Aorta (tissue), 5 donors: ENCODE measurements around the gene DAPL1. TPM values are rescaled to one million over a fixed set of nuclear protein-coding genes. Genes with fewer than 3 reads are reported as not detected.
"Not testable (repeated sequence)": the region's sequence is repeated elsewhere in the genome, so short reads cannot be mapped to it uniquely, and the experiment has no call there.

ENCODE experiments used
- ATAC-seq: fragments of 200-7000 bp; cut with Tn5 transposase; one replicate; pipeline ENCODE4 v1.9.1; 2022; ENCODE audit warnings: moderate library complexity; ENCODE audit not compliant: low FRiP score
- DNase-seq, 2 donors: peaks; one replicate each; pipeline ENCODE4 v3.0.0-alpha.2; 2020
- H3K27ac ChIP-seq, 2 donors: one replicate each; pipeline ENCODE4 v1.5.1; 2013; ENCODE audit warnings: low read length in 2 of 2, mild to moderate bottlenecking in 2 of 2, moderate library complexity in 2 of 2, control low read depth in 1 of 2, inconsistent platforms in 1 of 2, low read depth in 1 of 2
- H3K27me3 ChIP-seq, 2 donors: one replicate each; pipeline ENCODE4 v1.6.1; 2013; ENCODE audit warnings: control low read depth in 1 of 2, low read length in 1 of 2, mild to moderate bottlenecking in 1 of 2, moderate library complexity in 1 of 2; ENCODE audit not compliant: insufficient read depth in 2 of 2, control insufficient read depth in 1 of 2
- H3K36me3 ChIP-seq, 2 donors: one replicate each; pipeline ENCODE4 v1.6.1; 2013; ENCODE audit warnings: control low read depth in 1 of 2, low read length in 1 of 2, mild to moderate bottlenecking in 1 of 2; ENCODE audit not compliant: insufficient read depth in 2 of 2, control insufficient read depth in 1 of 2
- H3K4me1 ChIP-seq, 2 donors: one replicate each; pipeline ENCODE4 v1.6.1; 2013; ENCODE audit warnings: low read length in 2 of 2, control low read depth in 1 of 2, mild to moderate bottlenecking in 1 of 2, moderate library complexity in 1 of 2; ENCODE audit not compliant: insufficient read depth in 2 of 2, control insufficient read depth in 1 of 2
- H3K4me3 ChIP-seq, 2 donors: one replicate each; pipeline ENCODE4 v1.5.1; 2013; ENCODE audit warnings: low read length in 2 of 2, control low read depth in 1 of 2, mild to moderate bottlenecking in 1 of 2
- H3K9me3 ChIP-seq: one replicate; pipeline ENCODE4 v1.6.1; 2013; ENCODE audit warnings: mild to moderate bottlenecking, low read length; ENCODE audit not compliant: control insufficient read depth
- WGBS, 2 donors: extraction: QIAGEN DNeasy Blood & Tissue Kit; methylation state at CpG; one replicate each; pipeline ENCODE4 v1.1.7; 2013; 5-methylcytosine and 5-hydroxymethylcytosine counted together
- intact Hi-C, 2 donors: fragments of 100-400 bp; cut with DNase I; formaldehyde crosslinking; loops; one replicate each; pipeline versions ENCODE4 v1.14.2 to v1.15.0; 2022
- polyA plus RNA-seq, 2 donors: library from polyadenylated mRNA; stranded (reverse); fragments of 200-250 nt; gene quantifications; one replicate each; pipeline ENCODE4 v1.2.3, GENCODE V29; 2013
- total RNA-seq, 2 donors: library from RNA; stranded (reverse); fragmentation: NEBNext Ultra II Directional; extraction: Animal tissue kit (Norgen Biotek cat#: 25700); gene quantifications; one replicate each; pipeline ENCODE4 v1.2.1, GENCODE V29; 2021
- donor health status: healthy with polysubstance abuse.
- donor health status: Bipolar disorder and iron deficiency.
- donor health status: DM: no; HTN: no; CAD: no.
- donor health status: DM: no; HTN: no; CAD: no.
- donor health status: DM: yes; HTN: yes; CAD: no.

The DAPL1 gene
- total and polyA plus RNA-seq, 4 donors: 1.1 to 14.5 TPM; not detected in 2

DNA sequence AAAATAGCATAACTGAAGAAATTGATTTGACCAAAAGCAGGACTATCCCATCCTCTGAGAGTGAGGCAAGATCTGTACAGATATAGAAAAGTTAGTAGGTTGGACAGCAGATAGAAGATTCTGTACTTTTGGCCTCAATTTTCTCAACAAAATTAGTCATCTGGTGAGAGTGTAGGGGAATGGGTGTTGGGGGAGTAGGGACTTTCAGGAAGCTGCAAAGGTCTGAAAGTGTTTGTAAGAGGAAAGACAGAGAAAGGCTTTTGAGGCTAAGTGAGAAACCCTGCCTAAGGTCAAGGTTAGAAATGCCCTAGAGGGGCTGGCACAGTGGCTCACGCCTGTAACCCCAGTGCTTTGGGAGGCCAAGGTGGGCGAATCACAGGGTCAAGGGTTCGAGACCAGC is 40.3 kb downstream of the DAPL1 start:
- H3K36me3 ChIP-seq: no peaks in the 10 kb centered on the region
- H3K9me3 ChIP-seq: no peaks in the 10 kb centered on the region
- H3K27ac ChIP-seq: no peak overlapping the region
- ATAC-seq: no peak
- intact Hi-C loops: no loop called here
- 96% methylated on average over 3 of the region's 3 CpGs for WGBS, 2 donors
- H3K4me3 ChIP-seq: no peak overlapping the region
- H3K27me3 ChIP-seq: no peaks in the 10 kb centered on the region
- DNase-seq: no peak
- no peaks in the 10 kb centered on the region for H3K4me1 ChIP-seq

- ATAC-seq: no peak
- WGBS, 2 donors: 27 to 40% methylated on average over 2 of the region's 2 CpGs
Measured at GRCh38 chr2:158837645-158838044, 42.5 kb downstream of the DAPL1 start.

DNA sequence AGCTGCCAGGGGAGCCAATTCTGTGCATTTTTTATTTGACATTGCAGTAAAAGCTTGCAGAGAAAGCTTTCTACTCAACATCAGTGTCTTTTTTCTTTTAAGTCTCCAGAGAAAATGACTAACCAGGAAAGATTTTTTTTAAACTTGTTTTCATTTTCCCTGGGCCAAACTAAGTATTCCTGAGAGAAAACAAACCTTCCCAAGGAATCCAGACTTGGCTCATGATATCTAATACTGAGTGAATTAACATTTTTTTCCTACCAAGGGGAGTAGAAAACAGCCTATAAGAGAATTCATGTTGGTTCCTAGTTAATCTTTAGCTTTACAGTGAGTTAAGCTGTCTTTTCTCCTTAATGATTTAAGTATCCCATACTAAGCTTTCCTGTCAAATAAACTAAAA is 46.7 kb downstream of the DAPL1 start:
- Histone ChIP-seq H3K9me3 (no peaks in the 10 kb centered on the region), H3K27me3 (no peaks in the 10 kb centered on the region), H3K4me1 (peaks cover 5 to 8% of the 10 kb centered on the region in 2 donors), H3K4me3 (no peak overlapping the region), H3K27ac (peak overlapping the region in 1 of 2 donors; percentile 3), H3K36me3 (no peaks in the 10 kb centered on the region)
- ATAC-seq: peak; percentile 75
- no peak for DNase-seq
- intact Hi-C loops: no loop called here

More at GRCh38 chr2:158837645-158838044, 42.5 kb downstream of the DAPL1 start:
- H3K4me1 ChIP-seq: peaks cover 4 to 5% of the 10 kb centered on the region in 2 donors
- no peaks in the 10 kb centered on the region for H3K9me3 ChIP-seq
- H3K36me3 ChIP-seq: no peaks in the 10 kb centered on the region
- no peaks in the 10 kb centered on the region for H3K27me3 ChIP-seq
- intact Hi-C loops: no loop called here
- DNase-seq: no peak
- no peak overlapping the region for H3K27ac ChIP-seq
- no peak overlapping the region for H3K4me3 ChIP-seq

GRCh38 chr2:158845444-158845843 is 50.3 kb downstream of the DAPL1 start:
- H3K4me3 ChIP-seq: no peak overlapping the region
- ATAC-seq: no peak
- no peaks in the 10 kb centered on the region for H3K36me3 ChIP-seq
- no peaks in the 10 kb centered on the region for H3K9me3 ChIP-seq
- no peak for DNase-seq
- intact Hi-C loops: no loop called here
- H3K27me3 ChIP-seq: no peaks in the 10 kb centered on the region
- no peak overlapping the region for H3K27ac ChIP-seq
- H3K4me1 ChIP-seq: peaks cover 5 to 8% of the 10 kb centered on the region in 2 donors

- WGBS, 2 donors: 4% methylated on average over 3 of the region's 3 CpGs
- H3K4me3 ChIP-seq: no peak overlapping the region
- H3K9me3 ChIP-seq: no peaks in the 10 kb centered on the region
- ATAC-seq: peak; percentile 29
- H3K27ac ChIP-seq: no peak overlapping the region
- intact Hi-C loops: no loop called here
- H3K36me3 ChIP-seq: no peaks in the 10 kb centered on the region
- peaks cover 5 to 8% of the 10 kb centered on the region in 2 donors for H3K4me1 ChIP-seq
- DNase-seq: no peak
- no peaks in the 10 kb centered on the region for H3K27me3 ChIP-seq
Measured at GRCh38 chr2:158845859-158846258, 50.7 kb downstream of the DAPL1 start.

DNA sequence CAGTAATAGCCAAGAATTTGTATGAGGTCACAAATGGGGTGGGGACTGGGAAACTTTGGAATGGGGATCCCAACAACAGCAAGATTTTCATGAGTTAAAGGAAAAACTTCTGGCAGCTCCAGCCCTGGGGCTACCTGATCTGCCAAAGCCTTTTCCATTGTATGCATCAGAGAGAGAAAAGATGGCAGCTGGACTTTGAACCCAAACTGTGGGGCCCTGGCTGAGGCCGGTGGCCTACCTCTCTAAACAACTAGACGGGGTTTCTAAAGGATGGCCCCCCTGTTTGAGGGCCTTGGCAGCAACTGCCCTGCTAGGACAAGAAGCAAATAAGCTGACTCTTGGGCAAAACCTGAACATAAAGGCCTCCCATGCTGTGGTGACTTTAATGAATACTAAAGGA is 52.4 kb downstream of the DAPL1 start:
- intact Hi-C loops, H3K9me3 ChIP-seq, H3K4me3 ChIP-seq, ATAC-seq, H3K27ac ChIP-seq, H3K4me1 ChIP-seq, H3K36me3 ChIP-seq, H3K27me3 ChIP-seq, DNase-seq: not testable (repeated sequence)
- WGBS, 2 donors: 47 to 80% methylated on average over 2 of the region's 2 CpGs

- DNase-seq, ATAC-seq, H3K27ac ChIP-seq, intact Hi-C loops, H3K36me3 ChIP-seq, H3K4me1 ChIP-seq, H3K4me3 ChIP-seq, H3K9me3 ChIP-seq, H3K27me3 ChIP-seq: not testable (repeated sequence)
- WGBS, 2 donors: 80% methylated on average over 20 of the region's 22 CpGs
Measured at GRCh38 chr2:158848031-158848970, 53.2 kb downstream of the DAPL1 start.

DNA sequence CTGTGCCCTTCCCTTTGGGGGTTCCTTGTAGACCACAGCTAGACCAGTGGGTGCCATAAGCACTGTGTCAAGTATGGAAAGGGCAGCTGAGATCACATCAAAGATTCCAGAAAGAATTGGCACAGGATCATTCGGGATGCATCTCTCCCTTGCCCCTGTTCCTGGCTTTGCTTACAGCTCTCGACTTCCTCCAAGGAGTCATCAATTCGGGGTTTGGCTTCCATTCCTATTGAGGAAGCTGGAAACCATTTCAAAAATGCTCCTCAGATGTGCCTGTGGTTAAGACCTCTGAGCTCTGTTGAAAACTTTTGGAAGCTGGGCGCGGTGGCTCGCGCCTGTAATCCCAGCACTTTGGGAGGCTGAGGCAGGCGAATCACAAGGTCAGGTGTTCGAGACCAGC is 65.1 kb downstream of the DAPL1 start:
- DNase-seq, H3K4me1 ChIP-seq, H3K4me3 ChIP-seq, H3K27me3 ChIP-seq, H3K9me3 ChIP-seq, H3K27ac ChIP-seq, ATAC-seq, H3K36me3 ChIP-seq, intact Hi-C loops: not testable (repeated sequence)
- 88 to 91% methylated on average over 9 of the region's 9 CpGs for WGBS, 2 donors

- H3K36me3 ChIP-seq, H3K27ac ChIP-seq, H3K4me3 ChIP-seq, H3K27me3 ChIP-seq, H3K4me1 ChIP-seq, intact Hi-C loops, H3K9me3 ChIP-seq, DNase-seq, ATAC-seq: not testable (repeated sequence)
- 93 to 95% methylated on average over 10 of the region's 10 CpGs for WGBS, 2 donors
Measured at GRCh38 chr2:158861626-158862025, 66.5 kb downstream of the DAPL1 start.
